Stomach smooth muscle (tissue), 2 donors: ENCODE results near the gene DTX2.
"Not testable (repeated sequence)": the region's sequence is repeated elsewhere in the genome, so short reads cannot be mapped to it uniquely, and the experiment has no call there.

Source experiments
- H3K27ac ChIP-seq: one replicate; pipeline ENCODE4 v1.7.0; 2013; ENCODE audit warnings: mild to moderate bottlenecking, low read length, inconsistent platforms
- H3K27me3 ChIP-seq, 2 donors: one replicate each; pipeline ENCODE4 v1.7.0; 2013; ENCODE audit warnings: low read length in 2 of 2; ENCODE audit not compliant: insufficient read depth in 2 of 2, control insufficient read depth in 1 of 2
- H3K36me3 ChIP-seq, 2 donors: one replicate each; pipeline ENCODE4 v1.7.0; 2013; ENCODE audit warnings: low read length in 2 of 2; ENCODE audit not compliant: control insufficient read depth in 2 of 2, insufficient read depth in 2 of 2
- H3K4me1 ChIP-seq: one replicate; pipeline ENCODE4 v1.7.0; 2013; ENCODE audit warnings: low read length; ENCODE audit not compliant: control insufficient read depth, insufficient read depth
- H3K4me3 ChIP-seq, 2 donors: one replicate each; pipeline ENCODE4 v1.7.0; 2013; ENCODE audit warnings: low read length in 2 of 2
- H3K9ac ChIP-seq, 2 donors: one replicate each; pipeline ENCODE4 v1.7.0; 2013; ENCODE audit warnings: low read length in 2 of 2, mild to moderate bottlenecking in 1 of 2
- H3K9me3 ChIP-seq, 2 donors: one replicate each; pipeline ENCODE4 v1.7.0; 2013; ENCODE audit warnings: low read length in 2 of 2; ENCODE audit not compliant: control insufficient read depth in 2 of 2
- donor health status: healthy.
- donor health status: Pancreatic carcinoma.

The DTX2 gene

GRCh38 chr7:76445577-76446008, 15.9 kb upstream of the DTX2 start:
- H3K36me3 ChIP-seq, H3K27me3 ChIP-seq, H3K27ac ChIP-seq, H3K9ac ChIP-seq, H3K4me1 ChIP-seq, H3K4me3 ChIP-seq, H3K9me3 ChIP-seq: not testable (repeated sequence)

- H3K36me3 ChIP-seq, H3K9ac ChIP-seq, H3K4me3 ChIP-seq, H3K27me3 ChIP-seq, H3K9me3 ChIP-seq, H3K4me1 ChIP-seq, H3K27ac ChIP-seq: not testable (repeated sequence)
Measured at GRCh38 chr7:76457017-76457416, 4.5 kb upstream of the DTX2 start.

- H3K9me3 ChIP-seq, H3K4me1 ChIP-seq, H3K27ac ChIP-seq, H3K36me3 ChIP-seq, H3K4me3 ChIP-seq, H3K9ac ChIP-seq, H3K27me3 ChIP-seq: not testable (repeated sequence)
Measured at GRCh38 chr7:76458504-76458903, 3.0 kb upstream of the DTX2 start.

- H3K9ac ChIP-seq, H3K27ac ChIP-seq, H3K27me3 ChIP-seq, H3K9me3 ChIP-seq, H3K4me1 ChIP-seq, H3K36me3 ChIP-seq, H3K4me3 ChIP-seq: not testable (repeated sequence)
Measured at GRCh38 chr7:76460767-76461166, 742 bp upstream of the DTX2 start.

- not testable (repeated sequence) for H3K36me3 ChIP-seq, H3K4me3 ChIP-seq, H3K27me3 ChIP-seq, H3K9me3 ChIP-seq, H3K4me1 ChIP-seq, H3K9ac ChIP-seq, H3K27ac ChIP-seq
Measured at GRCh38 chr7:76462271-76462882, 868 bp downstream of the DTX2 start.

GRCh38 chr7:76464959-76465358, 3.5 kb downstream of the DTX2 start:
- not testable (repeated sequence) for H3K27ac ChIP-seq, H3K4me1 ChIP-seq

GRCh38 chr7:76465950-76466349, 4.4 kb downstream of the DTX2 start:
- H3K4me1 ChIP-seq, H3K9me3 ChIP-seq, H3K4me3 ChIP-seq, H3K27ac ChIP-seq, H3K27me3 ChIP-seq, H3K9ac ChIP-seq, H3K36me3 ChIP-seq: not testable (repeated sequence)

More at GRCh38 chr7:76464959-76465358, 3.5 kb downstream of the DTX2 start:
- not testable (repeated sequence) for H3K9ac ChIP-seq, H3K27me3 ChIP-seq, H3K9me3 ChIP-seq, H3K36me3 ChIP-seq, H3K4me3 ChIP-seq

GRCh38 chr7:76467743-76468404, 6.4 kb downstream of the DTX2 start:
- not testable (repeated sequence) for H3K9me3 ChIP-seq, H3K4me1 ChIP-seq, H3K27me3 ChIP-seq, H3K36me3 ChIP-seq, H3K9ac ChIP-seq, H3K4me3 ChIP-seq, H3K27ac ChIP-seq

- not testable (repeated sequence) for H3K9ac ChIP-seq, H3K4me1 ChIP-seq, H3K27ac ChIP-seq, H3K4me3 ChIP-seq, H3K27me3 ChIP-seq, H3K36me3 ChIP-seq, H3K9me3 ChIP-seq
Measured at GRCh38 chr7:76471556-76472221, 10.2 kb downstream of the DTX2 start.

GRCh38 chr7:76473097-76473496, 11.6 kb downstream of the DTX2 start:
- not testable (repeated sequence) for H3K9ac ChIP-seq, H3K4me3 ChIP-seq, H3K27me3 ChIP-seq, H3K27ac ChIP-seq, H3K36me3 ChIP-seq, H3K4me1 ChIP-seq, H3K9me3 ChIP-seq

GRCh38 chr7:76476280-76476679, 14.8 kb downstream of the DTX2 start:
- not testable (repeated sequence) for H3K9me3 ChIP-seq, H3K36me3 ChIP-seq, H3K4me3 ChIP-seq, H3K4me1 ChIP-seq, H3K27ac ChIP-seq, H3K9ac ChIP-seq, H3K27me3 ChIP-seq
